Measurements from ENCODE around the gene CORO1C.

- no peak for TF ChIP-seq POLR2A (IDR thresholded peaks at IDR 0.05)
- no peak for TF ChIP-seq CTCF (IDR thresholded peaks at IDR 0.05 in 4 of 5, conservative IDR thresholded peaks at IDR 0.05 in 1 of 5)
Observed at GRCh38 chr12:108738170-108738569, 6.9 kb upstream of the CORO1C start.
